Panc1 (cell line): ENCODE measurements around the gene DIMT1. TPM values are rescaled to one million over a fixed set of nuclear protein-coding genes. Genes with fewer than 3 reads are reported as not detected.

Experiments used
- ATAC-seq: fragments of 200-7000 bp; cut with Tn5 transposase; 2 replicates; pipeline ENCODE4 v1.9.1; 2020; ENCODE audit warnings: mild to moderate bottlenecking, moderate library complexity
- BruUV-seq: library from RNA; stranded (reverse); fragments of 400-500 nt; replicated peaks from 2 replicates; lab custom pipeline; 2021; lab: Mats Ljungman, UMichigan
- CTCF ChIA-PET: fragments of 300-600 bp; sonication (Branson Sonifier 250); formaldehyde crosslinking; loops from one replicate; lab custom pipeline; 2022; ENCODE audit warnings: antibody characterized with exemption; lab: Charles Lee
- POLR2A ChIA-PET: fragments of 300-600 bp; sonication (Branson Sonifier 250); formaldehyde crosslinking; loops from one replicate; lab custom pipeline; 2022; ENCODE audit warnings: antibody characterized with exemption; lab: Charles Lee
- DNase-seq: peaks from one replicate; pipeline ENCODE4 v3.0.0-alpha.2; 2010; ENCODE audit warnings: low read depth, low spot score
- H3K27ac ChIP-seq: 2 replicates; pipeline ENCODE4 v1.5.1; 2011; ENCODE audit warnings: mild to moderate bottlenecking, low read length, inconsistent platforms
- H3K27me3 ChIP-seq: fragments of 200-500 bp; sonication (Bioruptor generic); 2 replicates; pipeline ENCODE4 v1.6.0; 2014; ENCODE audit warnings: low read length, inconsistent platforms; ENCODE audit not compliant: control insufficient read depth, insufficient read depth
- H3K36me3 ChIP-seq: fragments of 200-500 bp; sonication (Bioruptor generic); 2 replicates; pipeline ENCODE4 v1.5.1; 2014; ENCODE audit warnings: inconsistent platforms, mild to moderate bottlenecking, low read length, moderate library complexity; ENCODE audit not compliant: control insufficient read depth, insufficient read depth
- H3K4me1 ChIP-seq: 2 replicates; pipeline ENCODE4 v1.5.1; 2011; ENCODE audit warnings: inconsistent platforms, mild to moderate bottlenecking, low read length, moderate library complexity; ENCODE audit not compliant: control insufficient read depth, insufficient read depth
- H3K4me3 ChIP-seq, 2 experiments: 2 replicates each; pipeline ENCODE4 v1.5.1; 2011 to 2012; ENCODE audit warnings: low read depth in 2 of 2, low read length in 2 of 2, mild to moderate bottlenecking in 2 of 2, inconsistent platforms in 1 of 2, moderate library complexity in 1 of 2
- H3K9me3 ChIP-seq: fragments of 200-500 bp; sonication (Bioruptor generic); 2 replicates; pipeline ENCODE4 v1.5.1; 2014; ENCODE audit warnings: low read depth, mild to moderate bottlenecking, inconsistent platforms, low read length, moderate library complexity; ENCODE audit not compliant: control insufficient read depth, insufficient read depth
- POLR2AphosphoS5 ChIP-seq: IDR thresholded peaks from 2 replicates; pipeline ENCODE4 v1.6.1; 2012; ENCODE audit warnings: mild to moderate bottlenecking, low read depth, low read length, moderate library complexity
- SIN3A ChIP-seq: IDR thresholded peaks from 2 replicates; pipeline ENCODE4 v1.6.1; 2012; ENCODE audit warnings: low read depth, mild to moderate bottlenecking, low read length, moderate library complexity, borderline replicate concordance; ENCODE audit not compliant: insufficient read depth
- TCF7L2 ChIP-seq: IDR thresholded peaks from 2 replicates; pipeline ENCODE4 v1.6.1; 2011; ENCODE audit warnings: mild to moderate bottlenecking, low read depth, low read length, inconsistent platforms
- in situ Hi-C: cut with HindIII; loops from 2 replicates; pipeline ENCODE4 v1.10.0; 2016; ENCODE audit warnings: low sequenced_read_pairs, low pct_unique_long_range_greater_than_20kb
- intact Hi-C: fragments of 100-400 bp; cut with micrococcal nuclease; formaldehyde crosslinking; loops from one replicate; pipeline ENCODE4 v1.10.0; 2022; ENCODE audit not compliant: unreplicated experiment
- total RNA-seq: library from RNA; stranded (reverse); gene quantifications from one replicate; pipeline ENCODE4 v1.2.1, GENCODE V29; 2021; ENCODE audit not compliant: unreplicated experiment
- TF ChIP-seq, protein P1 (sequence below): fragments of 450-650 bp; IDR thresholded peaks from 2 replicates; pipeline ENCODE4 v1.5.1; 2017; ENCODE audit warnings: mild to moderate bottlenecking
- TF ChIP-seq, protein P2 (sequence below), 2 experiments: IDR thresholded peaks; 2 replicates each; pipeline ENCODE4 v1.6.1; 2011 to 2012; ENCODE audit warnings: low read depth in 2 of 2, control low read depth in 1 of 2, low read length in 1 of 2, mild to moderate bottlenecking in 1 of 2, moderate library complexity in 1 of 2; ENCODE audit not compliant: insufficient read depth in 1 of 2

The DIMT1 gene
- total RNA-seq, 1 experiment from 2014 or later = 37.2 TPM

DNA sequence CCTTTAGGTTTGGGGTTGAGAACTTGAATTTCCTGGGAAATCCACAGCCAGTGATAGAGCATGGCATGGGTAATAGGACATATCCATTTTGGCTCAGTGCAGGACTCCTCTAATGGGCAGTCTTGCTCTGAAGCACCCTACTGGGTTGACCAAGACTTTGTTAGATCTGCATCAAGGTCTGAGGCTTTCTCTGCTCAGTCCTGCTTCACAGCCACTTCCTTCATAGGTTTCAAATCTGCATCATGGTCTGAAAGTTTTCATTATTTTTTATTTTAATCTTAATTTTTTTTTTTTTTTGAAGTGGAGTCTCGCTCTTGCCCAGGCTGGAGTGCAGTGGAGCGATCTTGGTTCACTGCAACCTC, 61.2 kb downstream of the DIMT1 start:
- intact Hi-C loops = no loop called here
- Histone ChIP-seq H3K9me3 (no peaks in the 10 kb centered on the region), H3K27me3 (no peaks in the 10 kb centered on the region), H3K4me1 (no peaks in the 10 kb centered on the region), H3K4me3 (no peak overlapping the region), H3K36me3 (peaks cover 5% of the 10 kb centered on the region; the same call in 1 of the 2 replicates), H3K27ac (no peak overlapping the region)
- in situ Hi-C loops = no loop called here
- DNase-seq (no peak), ATAC-seq (no peak)
- ChIA-PET POLR2A (interaction anchor here (0.6 kb wide), 1 partner anchor 8 kb away, joined by 9 read pairs; no protein-coding TSS in a partner anchor), CTCF (no interaction called here)
- no TSS peak for BruUV-seq
- TF ChIP-seq, protein P1, sequence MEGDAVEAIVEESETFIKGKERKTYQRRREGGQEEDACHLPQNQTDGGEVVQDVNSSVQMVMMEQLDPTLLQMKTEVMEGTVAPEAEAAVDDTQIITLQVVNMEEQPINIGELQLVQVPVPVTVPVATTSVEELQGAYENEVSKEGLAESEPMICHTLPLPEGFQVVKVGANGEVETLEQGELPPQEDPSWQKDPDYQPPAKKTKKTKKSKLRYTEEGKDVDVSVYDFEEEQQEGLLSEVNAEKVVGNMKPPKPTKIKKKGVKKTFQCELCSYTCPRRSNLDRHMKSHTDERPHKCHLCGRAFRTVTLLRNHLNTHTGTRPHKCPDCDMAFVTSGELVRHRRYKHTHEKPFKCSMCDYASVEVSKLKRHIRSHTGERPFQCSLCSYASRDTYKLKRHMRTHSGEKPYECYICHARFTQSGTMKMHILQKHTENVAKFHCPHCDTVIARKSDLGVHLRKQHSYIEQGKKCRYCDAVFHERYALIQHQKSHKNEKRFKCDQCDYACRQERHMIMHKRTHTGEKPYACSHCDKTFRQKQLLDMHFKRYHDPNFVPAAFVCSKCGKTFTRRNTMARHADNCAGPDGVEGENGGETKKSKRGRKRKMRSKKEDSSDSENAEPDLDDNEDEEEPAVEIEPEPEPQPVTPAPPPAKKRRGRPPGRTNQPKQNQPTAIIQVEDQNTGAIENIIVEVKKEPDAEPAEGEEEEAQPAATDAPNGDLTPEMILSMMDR = no peak
- TF ChIP-seq TCF7L2 (no peak), POLR2AphosphoS5 (no peak), SIN3A (no peak)
- TF ChIP-seq, protein P2, sequence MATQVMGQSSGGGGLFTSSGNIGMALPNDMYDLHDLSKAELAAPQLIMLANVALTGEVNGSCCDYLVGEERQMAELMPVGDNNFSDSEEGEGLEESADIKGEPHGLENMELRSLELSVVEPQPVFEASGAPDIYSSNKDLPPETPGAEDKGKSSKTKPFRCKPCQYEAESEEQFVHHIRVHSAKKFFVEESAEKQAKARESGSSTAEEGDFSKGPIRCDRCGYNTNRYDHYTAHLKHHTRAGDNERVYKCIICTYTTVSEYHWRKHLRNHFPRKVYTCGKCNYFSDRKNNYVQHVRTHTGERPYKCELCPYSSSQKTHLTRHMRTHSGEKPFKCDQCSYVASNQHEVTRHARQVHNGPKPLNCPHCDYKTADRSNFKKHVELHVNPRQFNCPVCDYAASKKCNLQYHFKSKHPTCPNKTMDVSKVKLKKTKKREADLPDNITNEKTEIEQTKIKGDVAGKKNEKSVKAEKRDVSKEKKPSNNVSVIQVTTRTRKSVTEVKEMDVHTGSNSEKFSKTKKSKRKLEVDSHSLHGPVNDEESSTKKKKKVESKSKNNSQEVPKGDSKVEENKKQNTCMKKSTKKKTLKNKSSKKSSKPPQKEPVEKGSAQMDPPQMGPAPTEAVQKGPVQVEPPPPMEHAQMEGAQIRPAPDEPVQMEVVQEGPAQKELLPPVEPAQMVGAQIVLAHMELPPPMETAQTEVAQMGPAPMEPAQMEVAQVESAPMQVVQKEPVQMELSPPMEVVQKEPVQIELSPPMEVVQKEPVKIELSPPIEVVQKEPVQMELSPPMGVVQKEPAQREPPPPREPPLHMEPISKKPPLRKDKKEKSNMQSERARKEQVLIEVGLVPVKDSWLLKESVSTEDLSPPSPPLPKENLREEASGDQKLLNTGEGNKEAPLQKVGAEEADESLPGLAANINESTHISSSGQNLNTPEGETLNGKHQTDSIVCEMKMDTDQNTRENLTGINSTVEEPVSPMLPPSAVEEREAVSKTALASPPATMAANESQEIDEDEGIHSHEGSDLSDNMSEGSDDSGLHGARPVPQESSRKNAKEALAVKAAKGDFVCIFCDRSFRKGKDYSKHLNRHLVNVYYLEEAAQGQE (IDR thresholded peaks at IDR 0.05; ENCODE audit: insufficient read depth in 1 of 2, low read depth in 2 of 2, low read length in 1 of 2) = no peak

DNA sequence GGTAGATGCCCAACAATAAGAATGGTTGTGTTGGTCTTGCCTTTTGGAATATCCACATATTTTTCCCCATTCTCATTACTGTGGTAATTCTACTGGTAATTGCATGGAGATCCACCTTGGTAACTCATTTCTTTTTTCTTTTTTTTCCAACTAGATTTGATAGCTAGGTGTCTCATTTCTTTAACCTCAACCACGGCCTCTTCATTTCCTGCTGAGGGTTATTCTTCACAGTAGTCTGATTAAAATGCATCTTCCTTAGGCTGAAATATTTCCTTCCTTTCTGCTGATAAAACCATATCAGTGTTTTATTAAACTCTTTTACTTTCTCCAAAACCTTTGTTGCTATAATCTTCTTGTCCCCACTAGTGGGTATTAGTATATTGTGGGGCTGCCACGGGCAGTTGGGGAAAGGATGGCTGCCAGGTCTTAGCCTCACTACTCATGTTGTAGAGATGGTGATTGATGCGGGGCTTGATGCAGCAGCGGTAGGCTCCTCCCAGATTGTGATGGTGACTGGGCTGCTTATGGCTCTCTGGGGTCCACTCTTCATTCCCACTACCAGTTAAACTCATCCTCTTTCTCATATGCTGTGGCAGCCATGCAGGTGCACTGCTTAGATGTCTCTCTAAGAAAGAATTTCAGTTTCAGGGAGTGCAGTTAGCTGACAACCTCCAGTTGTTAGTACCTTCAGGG, 61.8 kb downstream of the DIMT1 start:
- intact Hi-C loops (no loop called here), in situ Hi-C loops (no loop called here)
- Histone ChIP-seq H3K36me3 (0 out of 2 replicates have a peak, but pooled peaks cover 1% of the 10 kb centered on the region), H3K4me1 (no peaks in the 10 kb centered on the region), H3K4me3 (no peak overlapping the region), H3K27ac (no peak overlapping the region), H3K9me3 (no peaks in the 10 kb centered on the region), H3K27me3 (no peaks in the 10 kb centered on the region)
- DNase-seq = no peak
- ChIA-PET CTCF (no interaction called here), POLR2A (no interaction called here)
- BruUV-seq = no TSS peak
- ATAC-seq = no peak
- TF ChIP-seq, protein P2 (IDR thresholded peaks at IDR 0.05; ENCODE audit: insufficient read depth in 1 of 2, low read depth in 2 of 2, low read length in 1 of 2) = no peak
- TF ChIP-seq POLR2AphosphoS5 (no peak), SIN3A (no peak), TCF7L2 (no peak)
- TF ChIP-seq, protein P1 = no peak
